Osteoblast (primary cell): ENCODE results near the gene FAM162A. TPM values are rescaled to one million over a fixed set of nuclear protein-coding genes. Genes with fewer than 3 reads are reported as not detected.

Source experiments
- DNase-seq: peaks from one replicate; pipeline ENCODE4 v3.0.0; 2011; ENCODE audit warnings: low spot score, mixed read lengths; ENCODE audit not compliant: insufficient read length; ENCODE audit errors: missing footprints
- H2AFZ ChIP-seq: 2 replicates; pipeline ENCODE4 v1.6.0; 2011; ENCODE audit warnings: mild to moderate bottlenecking, low read length
- H3K27ac ChIP-seq: 2 replicates; pipeline ENCODE4 v1.5.1; 2011; ENCODE audit warnings: mild to moderate bottlenecking, low read depth, low read length, moderate library complexity
- H3K27me3 ChIP-seq: 2 replicates; pipeline ENCODE4 v1.6.0; 2012; ENCODE audit warnings: mild to moderate bottlenecking, control low read depth, inconsistent platforms, low read length, moderate library complexity; ENCODE audit not compliant: insufficient read depth
- H3K36me3 ChIP-seq: 2 replicates; pipeline ENCODE4 v1.5.1; 2011; ENCODE audit warnings: mild to moderate bottlenecking, low read length, control low read depth, moderate library complexity; ENCODE audit not compliant: insufficient read depth
- H3K4me1 ChIP-seq: 2 replicates; pipeline ENCODE4 v1.5.1; 2011; ENCODE audit warnings: mild to moderate bottlenecking, low read length, control low read depth, moderate library complexity; ENCODE audit not compliant: insufficient read depth
- H3K4me2 ChIP-seq: 2 replicates; pipeline ENCODE4 v1.6.0; 2011; ENCODE audit warnings: mild to moderate bottlenecking, low read length; ENCODE audit not compliant: insufficient read depth
- H3K4me3 ChIP-seq: fragments of 200-600 bp; sonication (generic); 3 replicates; pipeline ENCODE4 v1.5.1; 2012; ENCODE audit warnings: mild to moderate bottlenecking, low read length, inconsistent platforms; ENCODE audit not compliant: insufficient read depth
- H3K79me2 ChIP-seq: 2 replicates; pipeline ENCODE4 v1.6.0; 2012; ENCODE audit warnings: mild to moderate bottlenecking, low read length, control low read depth, inconsistent platforms; ENCODE audit not compliant: insufficient read depth
- H3K9me3 ChIP-seq: 2 replicates; pipeline ENCODE4 v1.5.1; 2011; ENCODE audit warnings: low read depth, low read length, control low read depth
- H4K20me1 ChIP-seq: 2 replicates; pipeline ENCODE4 v1.6.0; 2012; ENCODE audit warnings: mild to moderate bottlenecking, low read length, control low read depth; ENCODE audit not compliant: insufficient read depth
- total RNA-seq: library from RNA; depleted of rRNA; stranded (reverse); fragments of >200 nt; gene quantifications from 2 replicates; pipeline ENCODE4 v1.2.3, GENCODE V29; 2012
- TF ChIP-seq, protein P1 (sequence below): IDR thresholded peaks from 2 replicates; pipeline ENCODE4 v1.5.1; 2011; ENCODE audit warnings: mild to moderate bottlenecking, low read depth, low read length, moderate library complexity; ENCODE audit errors: extremely low read depth

FAM162A gene
- total RNA-seq, 1 donor = 6.5 TPM

DNA sequence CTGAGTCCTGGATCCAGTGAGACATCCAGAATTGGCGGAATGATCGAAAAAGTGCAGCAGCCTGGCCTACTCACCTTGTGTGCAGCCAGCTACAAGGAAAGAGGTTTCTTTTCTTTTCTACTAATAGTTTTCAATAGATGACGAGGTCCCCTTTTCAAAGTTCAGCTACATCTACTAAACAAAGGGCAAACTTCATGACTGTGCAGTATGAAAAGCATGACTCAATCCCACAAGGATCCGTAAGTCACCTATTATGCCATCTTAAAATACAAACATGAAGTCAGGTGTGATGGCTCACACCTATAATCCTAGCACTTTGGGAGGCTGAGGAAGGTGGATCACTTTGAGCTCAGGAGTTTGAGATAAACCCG, 17.6 kb upstream of the FAM162A start:
- DNase-seq = no peak
- Histone ChIP-seq H3K9me3 (no peaks in the 10 kb centered on the region), H3K4me1 (no peaks in the 10 kb centered on the region), H3K4me2 (no peak overlapping the region), H3K36me3 (peaks cover 6% of the 10 kb centered on the region), H2AFZ (no peak overlapping the region), H3K79me2 (no peaks in the 10 kb centered on the region), H4K20me1 (no peaks in the 10 kb centered on the region), H3K4me3 (no peak overlapping the region), H3K27me3 (no peaks in the 10 kb centered on the region), H3K27ac (no peak overlapping the region)
- TF ChIP-seq, protein P1, sequence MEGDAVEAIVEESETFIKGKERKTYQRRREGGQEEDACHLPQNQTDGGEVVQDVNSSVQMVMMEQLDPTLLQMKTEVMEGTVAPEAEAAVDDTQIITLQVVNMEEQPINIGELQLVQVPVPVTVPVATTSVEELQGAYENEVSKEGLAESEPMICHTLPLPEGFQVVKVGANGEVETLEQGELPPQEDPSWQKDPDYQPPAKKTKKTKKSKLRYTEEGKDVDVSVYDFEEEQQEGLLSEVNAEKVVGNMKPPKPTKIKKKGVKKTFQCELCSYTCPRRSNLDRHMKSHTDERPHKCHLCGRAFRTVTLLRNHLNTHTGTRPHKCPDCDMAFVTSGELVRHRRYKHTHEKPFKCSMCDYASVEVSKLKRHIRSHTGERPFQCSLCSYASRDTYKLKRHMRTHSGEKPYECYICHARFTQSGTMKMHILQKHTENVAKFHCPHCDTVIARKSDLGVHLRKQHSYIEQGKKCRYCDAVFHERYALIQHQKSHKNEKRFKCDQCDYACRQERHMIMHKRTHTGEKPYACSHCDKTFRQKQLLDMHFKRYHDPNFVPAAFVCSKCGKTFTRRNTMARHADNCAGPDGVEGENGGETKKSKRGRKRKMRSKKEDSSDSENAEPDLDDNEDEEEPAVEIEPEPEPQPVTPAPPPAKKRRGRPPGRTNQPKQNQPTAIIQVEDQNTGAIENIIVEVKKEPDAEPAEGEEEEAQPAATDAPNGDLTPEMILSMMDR = no peak

DNA sequence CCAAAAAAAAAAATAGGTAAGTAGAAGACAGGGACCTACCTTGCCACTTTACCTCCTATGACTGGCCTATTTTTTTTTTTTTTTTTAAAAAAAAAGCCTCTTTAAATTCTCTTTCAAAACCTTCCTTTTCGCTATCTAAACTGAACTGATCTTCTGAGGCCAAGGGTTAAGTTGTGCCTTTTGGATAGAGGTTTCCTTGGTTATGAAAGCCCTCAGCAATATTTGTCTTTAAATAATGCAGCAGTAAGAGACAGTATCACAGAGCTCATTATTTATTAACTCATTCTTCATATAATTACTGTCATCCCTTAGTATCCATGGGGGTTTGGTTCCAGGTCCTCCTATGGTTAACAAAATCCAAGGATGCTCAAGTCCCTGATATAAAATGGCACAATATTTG, 9.9 kb upstream of the FAM162A start:
- Histone ChIP-seq H3K36me3 (no peaks in the 10 kb centered on the region), H2AFZ (no peak overlapping the region), H3K27me3 (no peaks in the 10 kb centered on the region), H3K4me1 (no peaks in the 10 kb centered on the region), H3K79me2 (peaks cover 19% of the 10 kb centered on the region), H3K4me3 (no peak overlapping the region), H3K27ac (no peak overlapping the region), H4K20me1 (no peaks in the 10 kb centered on the region), H3K4me2 (no peak overlapping the region), H3K9me3 (no peaks in the 10 kb centered on the region)
- DNase-seq = no peak
- TF ChIP-seq, protein P1 = no peak

DNA sequence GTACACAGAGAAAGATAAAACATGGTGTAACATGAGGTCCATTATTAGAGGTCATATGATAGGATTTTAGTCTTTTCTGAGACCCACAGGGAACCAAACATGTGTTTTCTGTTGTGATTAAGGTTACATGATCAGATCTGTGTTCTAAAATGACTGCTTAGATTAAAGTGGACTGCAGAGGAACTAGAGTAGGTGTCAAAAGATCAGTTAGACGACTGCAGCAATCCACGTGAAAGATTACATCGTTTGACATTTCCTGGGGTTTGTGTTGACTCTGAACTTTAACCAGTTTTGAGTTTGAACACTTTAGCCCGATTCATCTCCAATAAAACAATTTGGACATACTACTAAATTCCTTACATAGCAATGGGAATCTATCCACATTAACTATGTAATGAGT, 6.0 kb upstream of the FAM162A start:
- Histone ChIP-seq H3K27ac (no peak overlapping the region), H4K20me1 (no peaks in the 10 kb centered on the region), H3K4me2 (no peak overlapping the region), H3K4me1 (peaks cover 6% of the 10 kb centered on the region), H3K79me2 (peaks cover 48% of the 10 kb centered on the region), H3K27me3 (no peaks in the 10 kb centered on the region), H3K4me3 (no peak overlapping the region), H2AFZ (no peak overlapping the region), H3K36me3 (no peaks in the 10 kb centered on the region), H3K9me3 (no peaks in the 10 kb centered on the region)
- DNase-seq = no peak
- TF ChIP-seq, protein P1 = no peak

DNA sequence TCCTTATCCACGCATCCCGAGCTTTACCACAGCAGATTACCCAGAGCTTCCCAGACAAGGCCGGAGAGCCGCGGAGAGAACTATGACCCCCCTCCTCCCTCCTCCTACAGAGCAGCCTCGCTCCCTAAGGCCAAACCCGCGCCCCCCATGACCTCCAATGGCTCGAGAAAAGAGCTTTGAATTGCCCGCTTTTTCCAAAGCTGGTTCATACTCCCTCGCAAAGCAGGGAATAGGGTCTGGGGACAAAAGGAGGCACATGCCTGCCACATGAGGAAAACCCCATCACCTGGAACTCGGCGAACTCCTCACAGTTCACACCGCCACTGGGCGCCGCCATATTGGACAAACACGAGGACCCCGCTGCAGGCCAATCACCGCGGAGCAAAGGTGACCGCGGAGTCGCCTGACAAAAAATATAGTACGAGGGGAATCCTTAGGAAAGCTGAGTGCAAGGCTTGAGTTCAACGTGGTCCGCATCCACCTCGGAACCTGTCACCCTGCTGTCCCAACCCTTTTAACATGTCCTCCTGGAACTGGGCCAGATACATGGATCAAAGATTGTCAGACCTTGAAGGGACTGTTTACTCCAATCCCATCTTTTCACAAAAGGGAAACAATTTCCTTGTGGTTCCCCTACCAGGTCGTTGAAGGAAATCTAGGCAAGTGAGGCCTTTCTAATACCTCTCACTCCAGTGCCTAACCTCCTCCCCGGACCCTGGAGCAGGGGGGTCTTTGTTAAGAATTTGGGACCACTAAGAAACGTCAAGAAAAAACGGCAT, 905 bp upstream of the FAM162A start, which contains the start of gene MIX23:
Gene MIX23 (minus strand): TSS at position 344 of the 779 bp plus-strand sequence. CDS start 7 bp downstream, at position 337.
- H3K36me3 ChIP-seq = no peaks in the 10 kb centered on the region
- peak within 1 kb of the TSS; percentile 91 for H2AFZ ChIP-seq
- no peaks in the 10 kb centered on the region for H4K20me1 ChIP-seq
- H3K27ac ChIP-seq = peak within 1 kb of the TSS; percentile 66
- no peaks in the 10 kb centered on the region for H3K27me3 ChIP-seq
- H3K9me3 ChIP-seq = no peaks in the 10 kb centered on the region
- H3K79me2 ChIP-seq = peaks cover 34% of the 10 kb centered on the region
- peak; percentile 93 for DNase-seq
- H3K4me3 ChIP-seq = peak within 1 kb of the TSS; percentile 81
- H3K4me2 ChIP-seq = peak within 1 kb of the TSS; percentile 99
- TF ChIP-seq, protein P1 = no peak
- H3K4me1 ChIP-seq = peaks cover 16% of the 10 kb centered on the region
